NB4 (cell line): ENCODE measurements around the gene PALM.

Experiments
- MAX ChIP-seq: IDR thresholded peaks from 2 replicates; pipeline ENCODE4 v1.6.1; 2011; ENCODE audit warnings: low read depth, low read length
- POLR2A ChIP-seq: IDR thresholded peaks from 2 replicates; pipeline ENCODE4 v1.6.1; 2011; ENCODE audit warnings: mild to moderate bottlenecking; ENCODE audit not compliant: insufficient read length; ENCODE audit errors: extremely low read depth

- no peak for TF ChIP-seq POLR2A
- TF ChIP-seq MAX, result no peak
Observed at GRCh38 chr19:719636-720344, 11.1 kb downstream of the PALM start.
